GM12801 (cell line): ENCODE data around the gene PDE4B.

Source experiments
- CTCF ChIP-seq: IDR thresholded peaks from one replicate; pipeline ENCODE4 v1.5.1; 2011; ENCODE audit warnings: control low read depth; ENCODE audit not compliant: insufficient read length; ENCODE audit errors: extremely low read depth

Gene PDE4B

GRCh38 chr1:65826782-65827181 is 34.1 kb downstream of the PDE4B start:
- TF ChIP-seq CTCF: no peak

- TF ChIP-seq CTCF: no peak
These were observed 34.7 kb downstream of the PDE4B start for GRCh38 chr1:65827346-65827745.

- TF ChIP-seq CTCF: no peak
These were observed 37.6 kb downstream of the PDE4B start for GRCh38 chr1:65830306-65830705.

- no peak for TF ChIP-seq CTCF
These were observed 39.6 kb downstream of the PDE4B start for GRCh38 chr1:65832296-65832695.

GRCh38 chr1:65836686-65837085 is 44.0 kb downstream of the PDE4B start:
- no peak for TF ChIP-seq CTCF

GRCh38 chr1:65840683-65841082 is 48.0 kb downstream of the PDE4B start:
- TF ChIP-seq CTCF: no peak

- TF ChIP-seq CTCF: no peak
These were observed 51.6 kb downstream of the PDE4B start for GRCh38 chr1:65844296-65844695.

GRCh38 chr1:65844821-65845534 is 52.3 kb downstream of the PDE4B start:
- no peak for TF ChIP-seq CTCF
